Fibroblast of skin of back (primary cell): ENCODE results near the gene TRMT1.

ENCODE experiments used
- DNase-seq: peaks from one replicate; pipeline ENCODE4 v3.0.0-alpha.2; 2013

Gene TRMT1

DNA sequence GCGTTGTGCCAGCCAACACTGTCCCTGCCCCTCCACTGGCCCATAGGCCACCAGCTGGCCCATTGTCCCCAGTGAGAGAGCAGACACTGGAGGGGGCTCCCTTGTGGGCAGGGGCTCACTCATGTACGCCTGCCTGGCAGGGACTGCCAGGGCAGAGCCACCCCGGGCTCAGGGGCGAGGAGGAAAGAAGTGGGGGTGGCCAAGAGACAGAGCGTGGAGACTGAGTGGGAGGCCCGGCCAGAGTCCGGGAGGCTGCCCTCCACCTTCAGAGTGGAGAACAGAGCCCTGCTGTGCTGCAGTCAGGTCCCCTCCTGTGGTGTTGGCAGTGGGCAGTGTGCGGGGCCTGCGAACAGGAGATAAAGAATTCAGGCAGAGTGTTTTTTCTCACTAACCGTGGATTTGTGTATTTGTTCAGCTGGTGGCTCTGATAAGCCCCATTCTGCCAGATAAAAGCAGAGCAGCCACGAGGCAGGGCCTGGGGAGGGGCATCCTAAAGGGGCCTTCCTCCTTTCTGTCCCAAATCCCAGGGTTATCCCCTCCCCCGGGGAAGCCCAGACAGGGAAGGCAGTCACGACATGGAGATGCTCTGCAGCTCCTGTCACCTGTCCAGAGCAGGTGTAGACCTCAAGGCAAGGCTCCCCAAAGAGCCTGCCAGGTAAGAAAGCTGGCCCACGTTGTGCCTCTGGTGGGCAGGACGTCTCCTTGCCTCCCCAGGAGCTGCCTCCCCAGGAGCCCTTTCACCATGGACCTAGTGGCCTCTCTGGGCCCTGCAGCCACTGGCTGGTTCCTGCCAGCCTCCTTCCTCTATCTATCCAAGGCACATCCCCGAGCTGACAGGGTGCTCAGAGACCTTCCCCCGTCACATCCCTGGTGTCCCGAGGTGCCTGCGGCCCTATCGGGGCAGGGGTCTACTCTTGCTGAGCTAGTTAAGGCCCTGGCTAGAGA, 46.9 kb downstream of the TRMT1 start:
- no peak for DNase-seq

DNA sequence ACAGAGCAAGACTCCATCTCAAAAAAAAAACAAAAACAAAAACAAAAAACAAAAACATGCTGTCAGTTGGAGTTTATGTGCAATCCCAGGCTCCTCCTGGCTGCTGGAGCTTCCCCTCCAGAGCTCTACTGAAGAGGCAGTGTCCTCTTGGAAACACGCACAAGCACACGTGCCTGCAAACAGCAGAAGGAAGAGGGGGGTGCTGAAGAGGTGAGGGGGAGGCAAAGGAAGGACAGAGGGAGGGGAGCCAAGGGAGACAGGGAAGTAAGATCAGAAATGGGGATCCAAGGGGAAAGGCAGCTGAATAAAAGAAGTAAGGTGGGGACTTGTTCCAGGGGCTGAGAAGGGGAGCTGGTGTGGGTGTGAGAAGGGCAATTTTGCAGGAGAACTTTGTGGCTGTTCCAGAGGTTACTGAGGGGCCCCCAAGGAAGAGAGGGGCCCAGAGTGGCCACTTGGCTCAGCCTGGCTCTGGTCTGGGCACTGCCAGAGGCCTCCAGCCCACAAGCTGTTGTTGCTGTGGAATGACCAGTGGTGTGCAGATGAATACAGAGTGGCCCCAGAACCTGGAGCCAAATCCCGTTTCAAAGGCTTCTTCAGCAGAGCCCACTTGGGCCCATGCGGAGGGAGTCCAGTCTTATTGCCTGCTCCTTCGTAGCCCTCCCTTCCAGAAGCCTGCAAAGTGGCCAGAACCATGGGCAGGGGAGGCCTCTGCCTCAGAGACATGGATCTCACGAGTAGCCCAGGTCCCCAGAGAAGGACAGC, 48.3 kb downstream of the TRMT1 start:
- DNase-seq: no peak

DNA sequence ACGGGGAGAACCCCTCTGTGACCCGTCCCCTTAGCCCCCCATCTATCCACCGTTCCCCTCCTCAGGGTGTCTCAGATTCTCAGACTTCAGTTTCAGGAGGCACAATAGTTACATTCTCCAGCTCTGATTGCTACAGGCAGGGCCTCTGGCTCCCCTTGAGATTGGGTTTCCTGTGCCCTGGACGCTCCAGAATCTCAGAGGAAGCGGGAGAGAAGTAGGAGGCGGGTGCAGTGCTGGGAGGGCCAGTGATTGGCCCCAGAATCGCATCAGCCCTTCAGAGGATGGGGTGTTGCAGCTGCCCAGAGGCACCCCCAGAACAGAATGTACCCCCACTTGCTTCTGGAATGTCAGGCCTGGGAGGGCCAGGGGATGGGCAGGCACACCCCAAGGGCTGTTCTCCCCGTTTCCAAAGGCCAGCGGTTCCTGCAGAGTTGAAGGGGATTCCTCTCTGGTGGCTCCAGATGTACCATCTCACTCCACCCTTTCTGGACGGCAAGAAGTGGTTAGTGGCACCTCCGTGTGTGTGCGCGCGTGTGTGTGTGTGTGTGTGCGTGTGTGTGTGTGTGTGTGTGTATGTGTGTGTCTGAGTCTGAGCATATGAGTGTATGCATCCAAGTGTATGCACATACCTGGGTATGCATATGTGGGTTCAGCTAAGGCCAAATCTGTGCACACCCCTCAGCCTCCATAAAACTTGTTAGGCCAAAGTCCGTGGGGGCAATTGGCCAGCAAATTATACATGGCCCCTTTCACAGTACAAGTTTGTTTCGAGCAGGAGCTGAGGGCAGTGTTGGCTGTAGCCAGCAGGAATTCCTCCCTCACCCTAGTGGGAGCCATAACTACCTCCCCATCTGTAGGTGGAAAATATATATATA, 49.4 kb downstream of the TRMT1 start:
- no peak for DNase-seq

DNA sequence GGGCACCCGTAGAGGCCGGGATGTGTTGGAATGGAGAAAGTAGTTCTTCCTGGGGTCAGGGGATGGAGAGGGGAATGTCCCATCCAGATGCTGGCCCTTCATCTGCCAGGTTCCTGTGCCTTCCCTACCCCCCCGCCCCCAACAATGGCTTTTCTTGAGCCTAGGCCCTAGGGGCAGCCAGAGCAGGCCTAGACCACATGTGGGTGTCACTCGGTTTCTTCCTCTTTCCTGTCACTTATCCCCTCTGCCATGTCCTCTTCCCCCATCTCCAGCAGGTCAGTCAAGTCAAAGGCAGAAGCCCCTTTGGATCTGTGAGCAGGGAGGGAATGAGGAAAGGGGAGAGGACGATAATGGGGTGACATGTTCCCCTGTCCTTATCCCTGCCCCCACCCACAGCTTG, 50.3 kb downstream of the TRMT1 start:
- DNase-seq: no peak

DNA sequence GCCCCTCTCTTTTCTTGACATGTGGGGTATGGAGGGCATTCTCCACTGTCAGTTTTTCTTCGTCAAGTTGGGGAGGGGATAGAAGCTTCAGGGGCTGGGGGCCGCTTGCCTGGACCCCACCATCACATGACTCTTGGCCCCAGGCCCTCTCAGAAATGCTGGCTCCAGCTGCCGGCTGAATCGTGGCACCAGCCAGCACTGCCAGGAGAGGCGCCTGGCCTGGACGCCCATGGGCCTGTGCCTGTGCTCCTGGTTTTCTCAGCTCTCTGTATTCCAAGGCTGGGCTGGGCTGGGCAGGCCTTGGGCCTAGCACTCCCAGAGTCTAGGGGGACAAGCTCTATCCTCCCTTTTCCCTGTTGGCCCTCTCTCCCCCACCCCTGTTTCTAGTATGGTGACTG, 52.4 kb downstream of the TRMT1 start:
- DNase-seq: no peak

DNA sequence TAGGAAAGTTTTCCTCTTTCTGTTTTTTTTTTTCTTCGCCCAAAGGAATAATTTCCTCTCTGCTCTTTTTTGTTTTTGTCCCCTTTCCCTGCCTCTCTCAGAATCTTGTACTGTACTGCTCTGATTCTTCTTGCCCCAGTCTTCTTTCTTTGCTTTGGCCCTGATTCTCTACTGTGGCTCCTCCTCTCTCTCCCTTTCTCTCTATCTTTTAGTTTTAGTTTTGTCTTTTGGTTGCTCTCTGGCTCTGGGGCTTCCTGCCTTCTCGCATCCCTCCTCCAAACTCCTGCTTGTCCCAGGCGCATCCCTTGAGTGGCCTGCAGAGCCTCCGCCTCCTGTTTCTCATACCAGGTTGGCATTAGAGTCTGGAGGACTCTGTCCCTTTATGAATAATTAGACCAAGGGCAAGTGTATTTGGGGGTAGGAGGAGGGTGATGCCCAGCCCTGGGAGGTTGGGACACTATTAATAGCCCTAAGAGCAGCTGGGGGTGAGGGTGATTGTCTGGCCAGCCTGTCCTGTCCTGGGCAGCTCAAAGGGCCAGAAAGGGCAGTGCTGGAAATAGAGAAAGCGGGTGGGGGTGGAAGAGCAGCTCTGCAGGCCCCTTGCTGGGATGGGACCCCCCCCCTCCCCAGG, 53.0 kb downstream of the TRMT1 start:
- DNase-seq: no peak

DNA sequence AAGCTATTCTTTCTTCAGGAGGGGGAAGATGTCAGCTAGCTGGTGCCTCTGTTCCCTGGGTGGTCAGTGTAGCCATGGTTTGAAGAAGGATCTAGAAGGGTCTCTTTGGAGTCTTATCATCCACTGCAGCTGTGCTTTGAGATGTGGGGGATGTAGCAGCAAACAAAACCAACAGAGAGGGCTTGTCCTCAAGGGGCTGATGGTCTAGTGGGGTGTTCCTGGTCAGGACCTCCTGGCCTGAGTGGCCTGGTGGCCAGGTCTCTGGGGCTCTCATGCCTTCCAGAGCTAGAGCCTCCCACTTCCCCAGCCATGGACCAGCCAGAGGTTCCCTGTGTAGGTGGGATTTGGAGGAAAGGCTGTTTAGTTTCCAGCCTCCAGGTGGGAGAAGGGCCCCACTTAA, 54.2 kb downstream of the TRMT1 start:
- DNase-seq: no peak

DNA sequence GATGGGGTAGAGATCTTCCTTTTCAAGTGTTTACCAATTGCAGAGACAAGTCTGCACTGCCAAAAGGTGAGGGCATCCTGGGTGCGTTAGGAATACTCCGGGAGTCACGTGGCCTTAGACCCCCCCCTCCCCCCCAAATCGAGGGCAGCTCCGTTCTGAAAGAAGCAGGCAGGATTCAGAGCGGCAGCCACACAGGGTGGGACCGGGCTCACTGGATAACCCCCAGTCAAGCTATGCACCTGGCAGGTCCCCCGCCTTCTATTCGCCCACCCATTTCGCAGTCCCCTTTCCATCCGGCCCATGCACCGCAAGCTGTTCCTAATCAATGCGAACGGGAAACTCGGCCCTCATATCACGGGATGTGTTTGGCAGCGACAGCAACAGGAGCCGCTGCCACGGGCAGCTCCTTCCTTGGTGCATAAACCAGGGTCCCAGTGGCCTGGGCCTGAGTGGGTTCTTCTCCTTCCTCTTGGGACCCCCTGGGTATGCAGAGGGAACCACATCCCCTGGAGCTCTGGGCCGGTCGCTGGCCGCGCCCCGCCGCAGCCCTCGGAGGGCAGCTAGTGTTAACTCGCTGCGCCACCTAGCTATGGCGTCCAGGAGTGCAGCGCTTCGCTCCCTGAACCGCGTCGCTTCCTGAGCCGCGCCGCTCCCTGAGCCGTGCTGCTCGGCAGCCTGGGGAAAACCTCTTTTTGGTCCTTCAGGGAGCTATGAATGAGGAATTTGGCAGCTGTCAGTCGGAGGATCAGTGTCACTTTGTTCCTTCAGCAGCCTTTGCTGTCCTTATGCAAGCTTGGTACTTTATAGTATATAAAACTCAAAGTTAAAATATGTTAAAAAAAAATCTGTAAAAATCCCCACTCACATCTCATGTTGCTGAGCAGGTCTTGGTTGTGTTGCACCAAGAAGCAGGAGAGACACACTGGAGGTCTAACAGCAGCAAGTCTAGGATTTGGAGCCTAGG, 55.3 kb downstream of the TRMT1 start:
- peak; percentile 73 for DNase-seq

DNA sequence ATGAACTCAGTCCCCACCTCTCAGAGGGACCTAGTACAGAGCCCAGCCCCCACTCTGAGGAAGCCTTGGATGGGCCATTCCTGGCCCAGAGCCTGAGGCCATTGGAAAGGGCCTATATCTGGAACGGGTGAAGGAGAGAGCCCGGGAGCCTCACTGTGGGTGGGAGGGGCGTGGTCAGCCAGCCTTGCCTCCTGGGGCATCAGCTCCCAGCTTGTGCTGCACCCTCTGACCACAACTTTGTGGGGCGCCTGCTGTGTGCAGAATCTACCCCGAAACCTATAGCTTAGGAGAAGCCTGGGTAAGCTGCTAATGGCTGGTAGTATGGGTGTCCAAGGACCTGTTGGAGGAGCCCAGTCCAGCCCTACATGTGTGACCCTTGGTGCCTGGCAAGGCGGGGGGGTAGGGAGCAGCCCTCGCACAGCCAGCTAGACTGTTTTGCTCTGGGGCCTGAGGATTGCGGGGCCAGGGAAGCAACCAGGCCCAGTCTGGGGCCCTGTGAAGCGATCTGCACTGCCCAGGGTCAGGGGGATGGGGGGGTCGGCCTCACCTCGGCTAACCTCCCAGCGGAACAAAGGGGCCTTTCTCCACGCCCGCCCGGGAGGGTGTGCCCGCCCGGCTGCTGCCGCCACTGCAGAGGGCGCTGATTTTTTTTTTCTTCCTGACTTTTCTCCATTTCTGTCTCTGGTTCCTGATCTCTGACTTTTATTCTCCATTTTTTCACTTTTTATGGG, 56.1 kb downstream of the TRMT1 start:
- peak; percentile 45 for DNase-seq

DNA sequence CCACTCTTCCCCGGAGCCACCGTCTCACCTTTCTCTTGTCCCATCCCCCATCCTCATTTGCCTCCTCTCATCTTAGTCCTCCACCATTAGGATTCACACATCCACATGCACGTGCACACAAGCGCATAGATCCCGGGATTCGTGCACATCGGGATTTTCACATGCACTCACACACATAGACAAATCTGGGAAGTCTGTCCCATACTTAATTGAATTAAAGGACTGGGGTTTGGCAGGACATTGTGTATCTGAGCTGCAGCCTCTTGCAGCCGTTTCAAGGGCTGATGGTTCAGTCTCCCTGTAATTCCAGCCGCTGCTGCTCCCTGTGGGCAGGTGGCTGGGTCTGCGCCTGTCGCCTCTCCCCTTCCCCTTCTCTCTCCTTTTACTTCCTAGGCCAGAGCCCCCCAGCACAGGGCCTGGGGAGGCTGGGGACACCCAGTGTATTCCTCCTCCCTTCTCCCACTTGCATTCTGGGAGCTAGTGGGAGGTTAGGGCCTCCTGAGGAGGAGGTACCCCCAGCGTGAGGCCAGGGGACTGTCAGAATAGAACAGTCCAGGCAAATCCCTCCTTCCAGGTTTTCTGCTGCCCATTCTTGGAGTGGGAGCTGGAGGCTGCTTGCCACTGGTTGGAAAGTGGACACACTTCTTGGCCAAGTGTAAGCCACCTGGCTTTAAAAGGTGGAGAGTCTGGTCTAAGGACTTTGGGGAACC, 57.4 kb downstream of the TRMT1 start:
- DNase-seq: no peak

DNA sequence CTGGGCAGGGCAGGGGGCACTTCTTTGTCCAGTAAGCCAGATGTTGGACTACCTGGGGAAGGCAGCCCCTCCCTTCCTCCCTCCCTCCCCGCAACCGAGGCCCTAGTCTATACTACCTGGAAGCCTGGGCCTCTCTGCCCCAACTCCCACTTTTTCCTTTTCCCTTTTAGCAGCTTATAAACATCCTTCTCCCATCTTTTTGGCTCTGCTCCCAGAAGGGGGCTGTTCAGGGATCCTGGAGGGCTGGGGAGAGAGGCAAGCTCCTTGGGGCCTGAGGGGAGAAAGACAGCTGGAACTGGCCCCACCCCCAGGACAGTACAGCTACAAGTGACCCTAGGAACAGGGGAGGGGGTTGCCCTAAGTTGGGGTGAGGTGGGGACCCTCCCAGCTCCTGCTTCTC, 58.8 kb downstream of the TRMT1 start:
- peak; percentile 48 for DNase-seq

DNA sequence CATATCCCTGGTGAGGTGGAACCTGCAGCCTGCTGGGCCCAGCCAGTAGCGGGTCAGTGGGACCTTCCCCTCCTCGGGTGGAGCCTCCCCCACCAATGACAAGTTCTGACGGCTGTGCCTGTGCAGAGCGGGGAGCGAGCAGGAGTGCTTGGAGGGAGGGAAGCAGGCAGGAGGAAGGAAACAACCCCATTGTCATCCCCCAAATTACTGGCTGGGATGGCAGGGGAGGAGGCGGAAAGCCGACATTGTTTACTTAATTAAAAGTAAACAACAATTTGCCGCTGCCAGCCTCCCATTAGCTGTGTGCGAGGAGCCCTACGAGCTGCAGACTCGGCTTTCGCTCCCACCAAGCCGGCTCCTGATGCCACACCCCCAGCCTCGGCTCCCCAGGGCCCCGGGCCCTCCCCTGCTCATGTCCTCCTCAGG, 59.4 kb downstream of the TRMT1 start:
- no peak for DNase-seq

DNA sequence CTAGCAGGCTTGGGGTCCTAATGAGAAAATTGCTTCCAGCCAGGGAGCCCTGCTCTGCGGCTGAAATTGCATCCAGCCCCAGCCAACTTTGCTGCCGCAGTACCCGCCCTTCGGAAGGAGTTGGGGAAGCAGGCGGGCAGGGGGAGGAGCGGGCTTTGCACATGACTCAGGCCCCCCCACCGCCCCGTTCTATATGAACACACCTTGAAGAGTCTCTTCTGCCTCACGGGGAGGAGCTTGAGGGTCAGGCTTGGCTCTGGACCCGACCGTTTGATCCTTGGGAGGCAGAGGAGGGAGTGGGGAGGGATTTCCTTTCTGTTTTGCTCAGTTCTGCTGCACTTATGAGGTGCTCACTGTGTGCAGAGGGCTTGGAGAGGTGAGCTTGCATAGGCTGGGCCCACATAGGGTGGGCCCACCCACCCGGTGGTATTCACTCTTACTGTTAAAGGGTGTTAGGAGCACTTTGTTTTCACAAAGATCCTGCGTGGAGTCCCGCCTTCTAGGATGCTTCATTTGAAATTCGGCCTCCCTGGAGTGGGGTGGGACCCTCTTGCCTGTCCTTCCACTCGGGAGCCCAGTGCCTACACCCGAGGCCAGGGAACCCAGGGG, 60.4 kb downstream of the TRMT1 start:
- DNase-seq: peak; percentile 83

DNA sequence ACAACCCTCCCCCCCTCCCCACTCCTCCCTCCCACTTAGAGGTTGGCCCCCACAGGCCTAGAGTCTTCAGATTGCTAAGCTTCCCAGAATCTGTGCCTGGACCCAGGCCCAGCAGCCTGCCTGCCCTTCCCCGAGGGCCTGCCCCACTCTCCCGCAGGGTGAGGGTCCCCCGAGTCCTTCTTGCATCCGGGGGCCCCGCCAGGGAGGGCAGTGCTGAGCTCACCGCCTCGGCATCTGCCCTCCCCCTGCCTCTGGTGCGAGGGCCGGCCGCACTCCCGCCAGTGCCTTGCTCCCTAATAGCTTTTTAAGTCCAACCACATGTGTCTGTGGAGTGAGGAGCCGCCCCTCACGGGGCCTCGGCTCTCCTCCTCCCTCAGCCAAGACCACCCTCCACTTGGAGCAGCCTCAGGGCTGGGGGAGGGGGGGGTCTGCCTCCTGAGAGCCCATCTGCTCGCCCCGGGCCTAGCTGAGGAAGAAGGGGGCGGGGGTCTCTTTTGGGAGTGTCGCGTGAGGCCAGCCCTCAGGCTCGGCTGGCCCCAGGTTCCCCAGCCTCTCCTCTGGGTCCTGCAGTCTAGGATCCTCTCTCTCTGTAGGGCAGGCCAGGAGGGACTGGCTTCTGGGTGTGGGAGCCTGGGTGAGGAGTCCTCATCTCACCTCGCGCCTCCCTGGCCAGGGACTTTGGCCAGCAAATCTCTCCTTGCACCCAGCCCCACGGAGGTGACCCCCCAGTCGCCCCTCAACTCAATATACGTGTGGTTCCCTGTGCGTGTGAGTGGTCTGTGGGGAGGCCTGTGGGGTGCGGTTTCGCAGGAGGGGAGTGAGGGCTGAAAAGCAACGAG, 61.1 kb downstream of the TRMT1 start:
- peak; percentile 97 for DNase-seq
